OCI-LY3 (cell line): Measurements from ENCODE around the gene BCAR3.

Source experiments
- H2AFZ ChIP-seq: fragments of 200-600, 300-600 bp; shearing (Covaris generic); 2 replicates; pipeline ENCODE4 v1.6.0; 2014; ENCODE audit warnings: antibody characterized with exemption, low read depth, low read length
- H3K27ac ChIP-seq: fragments of 200-600, 300-600 bp; sonication (generic); 2 replicates; pipeline ENCODE4 v1.5.1; 2014; ENCODE audit warnings: mild to moderate bottlenecking, low read length, moderate library complexity, mixed read lengths
- H3K27me3 ChIP-seq: fragments of 200-600, 300-600 bp; sonication (generic); 2 replicates; pipeline ENCODE4 v1.6.1; 2014; ENCODE audit warnings: low read depth, low read length, mixed read lengths
- H3K36me3 ChIP-seq: fragments of 200-600, 300-600 bp; sonication (generic); replicated peaks from 2 replicates; pipeline ENCODE3; 2014; ENCODE audit warnings: low read depth, low read length, mixed read lengths
- H3K4me1 ChIP-seq: fragments of 300-600, 200-600 bp; sonication (generic); 2 replicates; pipeline ENCODE4 v1.6.1; 2014; ENCODE audit warnings: low read length, mixed read lengths
- H3K4me2 ChIP-seq: fragments of 200-600, 300-600 bp; sonication (generic); 2 replicates; pipeline ENCODE4 v1.6.1; 2014; ENCODE audit warnings: low read length, mixed read lengths
- H3K4me3 ChIP-seq: fragments of 300-600, 200-600 bp; sonication (generic); 2 replicates; pipeline ENCODE4 v1.5.1; 2014; ENCODE audit warnings: antibody characterized with exemption, mild to moderate bottlenecking, low read length, moderate library complexity
- H3K79me2 ChIP-seq: fragments of 300-600, 200-600 bp; shearing (Covaris generic); 2 replicates; pipeline ENCODE4 v1.6.1; 2014; ENCODE audit warnings: mild to moderate bottlenecking, low read length, mixed read lengths
- H3K9ac ChIP-seq: fragments of 300-600, 200-600 bp; shearing (Covaris generic); 2 replicates; pipeline ENCODE4 v1.6.0; 2014; ENCODE audit warnings: mild to moderate bottlenecking, low read length, moderate library complexity
- H3K9me3 ChIP-seq: fragments of 200-600, 300-600 bp; shearing (Covaris generic); 2 replicates; pipeline ENCODE4 v1.6.1; 2014; ENCODE audit warnings: low read length, mixed read lengths; ENCODE audit not compliant: insufficient read depth
- H4K20me1 ChIP-seq: fragments of 200-600, 300-600 bp; sonication (generic); 2 replicates; pipeline ENCODE4 v1.6.1; 2016; ENCODE audit warnings: low read length, mixed read lengths; ENCODE audit not compliant: insufficient read depth
- EZH2phosphoT487 ChIP-seq: fragments of 200-600 bp; shearing (Covaris generic); IDR thresholded peaks from 2 replicates; pipeline ENCODE4 v1.6.1; 2018; ENCODE audit warnings: antibody characterized with exemption, mixed run types, low read depth
- TF ChIP-seq, protein P1 (sequence below): fragments of 200-600, 300-600 bp; sonication (generic); IDR thresholded peaks from 2 replicates; pipeline ENCODE4 v1.5.1; 2014; ENCODE audit warnings: antibody characterized with exemption, low read length, low read depth

Gene BCAR3

DNA sequence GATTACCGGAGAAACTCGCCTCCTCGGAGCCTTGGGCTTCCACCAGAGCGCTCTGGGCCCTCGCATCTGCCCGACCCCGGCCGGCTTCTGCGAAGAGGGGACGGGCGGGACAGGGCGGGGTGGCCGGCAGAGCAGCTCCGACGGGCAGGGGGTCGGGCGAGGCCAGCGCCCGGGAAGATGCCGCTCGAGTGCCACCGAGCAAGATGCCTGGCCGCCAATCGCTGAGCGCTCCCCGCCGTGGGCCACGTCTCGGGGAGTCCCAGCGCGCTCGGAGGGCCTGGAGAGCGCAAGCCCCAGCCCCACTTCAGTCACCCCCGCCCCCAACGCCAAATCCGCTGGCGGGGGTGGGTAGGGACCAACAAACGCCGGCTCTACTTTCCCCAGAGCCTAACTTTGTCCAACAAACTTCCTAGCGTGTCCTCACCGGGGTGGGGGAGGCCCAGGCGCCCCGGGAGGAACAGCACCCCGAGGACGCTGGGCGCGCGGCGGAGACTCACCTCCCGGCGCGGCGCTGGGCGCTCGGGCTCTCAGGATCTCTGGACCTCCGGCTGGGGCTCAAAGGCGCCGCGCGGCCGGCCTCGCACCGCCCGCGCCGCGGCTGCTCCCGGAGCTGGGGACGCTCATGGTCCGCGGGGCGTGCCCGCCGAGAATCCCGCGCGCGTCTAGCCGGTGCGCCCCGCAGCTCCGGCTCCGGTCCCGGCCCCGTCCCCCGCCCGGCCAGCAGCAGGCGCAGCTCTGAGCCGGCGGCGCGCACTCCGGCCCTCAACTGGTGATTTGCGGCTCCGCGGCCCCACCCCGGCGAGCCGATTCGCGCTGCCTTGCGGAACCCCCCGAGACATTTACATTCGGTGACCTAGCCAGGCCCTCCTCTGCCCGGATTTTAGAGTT is at the start of gene BCAR3:
BCAR3 (minus strand) TSS at position 737 of the 888 bp plus-strand sequence. CDS start 6,907 bp downstream, outside the sequence.
- H3K4me2 ChIP-seq = peak within 1 kb of the TSS; percentile 84
- peak within 1 kb of the TSS; percentile 77 for H3K9ac ChIP-seq
- no peaks in the 10 kb centered on the region for H3K27me3 ChIP-seq
- peak within 1 kb of the TSS; percentile 93 for H3K4me3 ChIP-seq
- H3K27ac ChIP-seq = peak within 1 kb of the TSS; percentile 59
- peaks cover 43% of the 10 kb centered on the region for H4K20me1 ChIP-seq
- peaks cover 31% of the 10 kb centered on the region for H3K4me1 ChIP-seq
- TF ChIP-seq, protein P1, sequence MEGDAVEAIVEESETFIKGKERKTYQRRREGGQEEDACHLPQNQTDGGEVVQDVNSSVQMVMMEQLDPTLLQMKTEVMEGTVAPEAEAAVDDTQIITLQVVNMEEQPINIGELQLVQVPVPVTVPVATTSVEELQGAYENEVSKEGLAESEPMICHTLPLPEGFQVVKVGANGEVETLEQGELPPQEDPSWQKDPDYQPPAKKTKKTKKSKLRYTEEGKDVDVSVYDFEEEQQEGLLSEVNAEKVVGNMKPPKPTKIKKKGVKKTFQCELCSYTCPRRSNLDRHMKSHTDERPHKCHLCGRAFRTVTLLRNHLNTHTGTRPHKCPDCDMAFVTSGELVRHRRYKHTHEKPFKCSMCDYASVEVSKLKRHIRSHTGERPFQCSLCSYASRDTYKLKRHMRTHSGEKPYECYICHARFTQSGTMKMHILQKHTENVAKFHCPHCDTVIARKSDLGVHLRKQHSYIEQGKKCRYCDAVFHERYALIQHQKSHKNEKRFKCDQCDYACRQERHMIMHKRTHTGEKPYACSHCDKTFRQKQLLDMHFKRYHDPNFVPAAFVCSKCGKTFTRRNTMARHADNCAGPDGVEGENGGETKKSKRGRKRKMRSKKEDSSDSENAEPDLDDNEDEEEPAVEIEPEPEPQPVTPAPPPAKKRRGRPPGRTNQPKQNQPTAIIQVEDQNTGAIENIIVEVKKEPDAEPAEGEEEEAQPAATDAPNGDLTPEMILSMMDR = peak; percentile 29
- TF ChIP-seq EZH2phosphoT487 = no peak
- no peak within 1 kb of the TSS for H2AFZ ChIP-seq
- H3K79me2 ChIP-seq = peaks cover 52% of the 10 kb centered on the region
- H3K36me3 ChIP-seq = peaks cover 38% of the 10 kb centered on the region
- no peaks in the 10 kb centered on the region for H3K9me3 ChIP-seq

DNA sequence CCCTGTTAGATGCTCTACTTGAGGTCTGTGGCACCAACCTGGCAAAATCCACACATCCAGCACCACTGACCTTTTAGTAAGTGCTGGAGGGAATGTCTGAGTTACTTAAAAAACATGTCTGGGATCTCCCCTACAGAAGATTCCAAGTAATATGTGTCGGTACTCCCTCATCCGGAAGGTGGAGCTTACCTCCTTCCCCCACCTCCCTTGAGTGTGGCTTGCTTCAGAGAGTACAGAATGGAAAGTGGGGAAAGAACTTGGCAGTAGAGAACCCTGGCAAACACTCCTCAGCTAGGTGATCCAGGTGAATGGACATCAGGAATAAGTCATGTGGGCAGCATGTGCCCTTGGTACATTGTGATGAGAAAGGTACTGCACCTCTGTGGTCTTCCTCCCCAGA is 49.0 kb upstream of the BCAR3 start:
- Histone ChIP-seq H3K9me3 (no peaks in the 10 kb centered on the region), H3K27ac (no peak overlapping the region), H3K79me2 (no peaks in the 10 kb centered on the region), H2AFZ (no peak overlapping the region), H3K36me3 (no peaks in the 10 kb centered on the region), H3K4me2 (peak overlapping the region; percentile 60), H4K20me1 (no peaks in the 10 kb centered on the region), H3K4me3 (no peak overlapping the region), H3K4me1 (peaks cover 39% of the 10 kb centered on the region), H3K9ac (no peak overlapping the region), H3K27me3 (no peaks in the 10 kb centered on the region)
- no peak for TF ChIP-seq EZH2phosphoT487
- TF ChIP-seq, protein P1 = no peak

DNA sequence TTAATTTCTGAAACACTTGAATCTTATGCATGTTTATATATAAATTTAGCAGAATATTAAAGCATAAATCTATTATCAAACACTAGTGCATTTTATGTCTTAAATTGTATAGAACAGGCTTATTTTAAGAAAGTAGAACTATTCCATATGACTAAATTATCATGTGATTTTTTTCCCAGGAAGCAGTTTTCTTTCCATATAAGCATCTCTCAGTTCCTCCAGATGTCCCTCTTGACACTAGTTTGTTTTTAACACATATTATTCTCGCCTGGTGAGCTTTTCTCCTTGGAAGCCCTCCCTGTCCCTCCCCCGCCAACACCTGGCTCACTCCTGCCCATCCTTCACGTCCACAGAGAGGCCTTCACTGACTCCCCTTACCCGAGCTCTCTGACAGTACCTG is 48.3 kb upstream of the BCAR3 start:
- Histone ChIP-seq H3K9me3 (no peaks in the 10 kb centered on the region), H3K4me2 (peak overlapping the region; percentile 60), H2AFZ (no peak overlapping the region; the same call in 1 of the 2 replicates), H3K27me3 (no peaks in the 10 kb centered on the region), H3K4me3 (no peak overlapping the region), H3K27ac (peak overlapping the region; percentile 74), H3K36me3 (no peaks in the 10 kb centered on the region), H3K79me2 (no peaks in the 10 kb centered on the region), H4K20me1 (no peaks in the 10 kb centered on the region), H3K4me1 (peaks cover 39% of the 10 kb centered on the region), H3K9ac (no peak overlapping the region)
- TF ChIP-seq, protein P1 = no peak

DNA sequence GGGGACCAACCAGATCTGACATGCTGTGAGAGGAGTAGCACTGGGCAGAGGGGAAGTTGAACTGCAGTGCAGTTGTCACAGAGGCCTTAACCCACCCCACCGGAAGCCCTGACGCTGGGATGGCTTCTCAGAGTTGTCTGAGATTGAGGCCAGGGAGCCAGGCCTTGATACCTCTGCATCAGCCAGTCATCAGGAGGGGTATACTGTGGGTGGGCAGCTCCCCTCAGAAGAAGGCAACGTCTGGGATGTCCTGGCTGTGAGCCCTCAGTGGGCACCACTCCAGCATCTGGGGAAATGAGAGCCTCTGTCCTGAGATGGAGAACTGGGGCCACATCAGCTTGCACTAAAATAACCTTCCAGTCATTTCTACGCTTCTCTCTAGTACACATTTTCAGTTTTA is 47.9 kb upstream of the BCAR3 start:
- peak overlapping the region; percentile 83; the same call in 1 of the 2 replicates for H2AFZ ChIP-seq

More for the DNA sequence above, 47.9 kb upstream of the BCAR3 start:
- Histone ChIP-seq H3K79me2 (no peaks in the 10 kb centered on the region), H3K4me1 (peaks cover 39% of the 10 kb centered on the region), H3K4me3 (no peak overlapping the region), H3K27ac (peak overlapping the region; percentile 74), H3K9ac (0 out of 2 replicates have a peak overlapping the region, but pooled peaks have one; percentile 27), H3K27me3 (no peaks in the 10 kb centered on the region), H3K36me3 (no peaks in the 10 kb centered on the region), H4K20me1 (no peaks in the 10 kb centered on the region), H3K4me2 (peak overlapping the region; percentile 60), H3K9me3 (no peaks in the 10 kb centered on the region)
- no peak for TF ChIP-seq EZH2phosphoT487
- TF ChIP-seq, protein P1 = no peak
